Neural progenitor cell (in vitro differentiated cells): Measurements from ENCODE around the gene ABL2. TPM values are rescaled to one million over a fixed set of nuclear protein-coding genes. Genes with fewer than 3 reads are reported as not detected.

ENCODE experiments used
- DNase-seq: peaks from one replicate; pipeline ENCODE4 v3.0.0-alpha.2; 2016; ENCODE audit warnings: low spot score
- H2AFZ ChIP-seq: fragments of 200-600 bp; sonication (generic); replicated peaks from 2 replicates; pipeline ENCODE4 v1.6.1; 2016; ENCODE audit warnings: antibody characterized with exemption
- H3F3A ChIP-seq: fragments of 200-600 bp; sonication (generic); 2 replicates; pipeline ENCODE4 v1.6.1; 2016; ENCODE audit warnings: antibody characterized with exemption, low read depth
- H3K27ac ChIP-seq: fragments of 200-600 bp; sonication (generic); 2 replicates; pipeline ENCODE4 v1.5.1; 2016; ENCODE audit warnings: mild to moderate bottlenecking
- H3K27me3 ChIP-seq: fragments of 200-600 bp; sonication (generic); 2 replicates; pipeline ENCODE4 v1.6.1; 2016; ENCODE audit warnings: mild to moderate bottlenecking, moderate library complexity
- H3K36me3 ChIP-seq: fragments of 200-600 bp; sonication (generic); 2 replicates; pipeline ENCODE4 v1.5.1; 2016
- H3K4me1 ChIP-seq: fragments of 200-600 bp; sonication (generic); 2 replicates; pipeline ENCODE4 v1.6.1; 2016; ENCODE audit warnings: mixed run types
- H3K4me2 ChIP-seq: fragments of 200-600 bp; sonication (generic); 2 replicates; pipeline ENCODE4 v1.6.1; 2016
- H3K4me3 ChIP-seq: fragments of 200-600 bp; sonication (generic); 2 replicates; pipeline ENCODE4 v1.5.1; 2016
- H3K79me2 ChIP-seq: fragments of 200-600 bp; sonication (generic); 2 replicates; pipeline ENCODE4 v1.6.1; 2016; ENCODE audit warnings: low read depth
- H3K9ac ChIP-seq: fragments of 200-600 bp; sonication (generic); 2 replicates; pipeline ENCODE4 v1.6.1; 2016
- H3K9me3 ChIP-seq: fragments of 200-600 bp; sonication (generic); 2 replicates; pipeline ENCODE4 v1.5.1; 2016; ENCODE audit warnings: low read depth
- H4K20me1 ChIP-seq: fragments of 200-600 bp; sonication (generic); 2 replicates; pipeline ENCODE4 v1.6.1; 2016; ENCODE audit warnings: low read depth
- H3K27ac Mint-ChIP-seq: 3 replicates; pipeline ENCODE4 v1.8.0; 2021; ENCODE audit warnings: mixed read lengths
- H3K27me3 Mint-ChIP-seq: 2 replicates; pipeline ENCODE4 v1.8.0; 2022; ENCODE audit warnings: low read depth, mild to moderate bottlenecking, inconsistent platforms, moderate library complexity, mixed read lengths; ENCODE audit not compliant: insufficient read depth
- H3K36me3 Mint-ChIP-seq: 3 replicates; pipeline ENCODE4 v1.8.0; 2021; ENCODE audit warnings: mixed read lengths
- H3K4me1 Mint-ChIP-seq: 3 replicates; pipeline ENCODE4 v1.8.0; 2021; ENCODE audit warnings: mixed read lengths
- H3K4me3 Mint-ChIP-seq: 3 replicates; pipeline ENCODE4 v1.8.0; 2021; ENCODE audit warnings: mild to moderate bottlenecking, moderate library complexity, mixed read lengths
- H3K9me3 Mint-ChIP-seq: 3 replicates; pipeline ENCODE4 v1.8.0; 2020; ENCODE audit warnings: mixed read lengths
- EZH2 ChIP-seq: fragments of 200-600 bp; sonication (generic); IDR thresholded peaks from 2 replicates; pipeline ENCODE4 v1.6.1; 2017; ENCODE audit warnings: antibody characterized with exemption, mild to moderate bottlenecking, moderate library complexity
- EZH2phosphoT487 ChIP-seq: fragments of 200-600 bp; sonication (generic); IDR thresholded peaks from 2 replicates; pipeline ENCODE4 v1.6.1; 2017; ENCODE audit warnings: antibody characterized with exemption
- total RNA-seq: library from RNA; depleted of rRNA; stranded (reverse); fragments of >200 nt; gene quantifications from 2 replicates; pipeline ENCODE4 v1.2.3, GENCODE V29; 2015; ENCODE audit warnings: low replicate concordance
- TF ChIP-seq, protein P1 (sequence below): fragments of 200-600 bp; sonication (generic); IDR thresholded peaks from 2 replicates; pipeline ENCODE4 v1.5.1; 2017; ENCODE audit warnings: antibody characterized with exemption, mild to moderate bottlenecking

ABL2 gene
- total RNA-seq, 1 donor from 2014 or later = 17.9 TPM

DNA sequence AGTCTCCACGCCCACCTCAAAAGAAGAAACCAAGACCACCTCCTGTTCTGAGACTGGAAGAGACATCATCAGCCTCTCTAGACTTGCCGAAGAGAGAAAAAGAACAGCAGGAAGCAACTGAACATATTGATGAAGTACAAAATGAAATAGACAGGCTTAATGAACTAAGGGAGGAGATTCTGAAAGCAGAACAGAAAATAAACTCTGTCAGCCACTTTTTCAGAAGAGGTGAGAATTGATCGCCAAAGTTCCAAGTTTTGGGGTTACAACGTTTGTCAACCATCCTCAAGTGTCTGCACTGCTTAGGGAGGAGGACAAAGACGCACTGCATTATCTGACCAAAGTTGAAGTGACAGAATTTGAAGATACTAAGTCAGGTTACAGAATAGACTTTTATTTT is 45.6 kb downstream of the ABL2 start:
- TF ChIP-seq EZH2phosphoT487 = no peak
- no peak for TF ChIP-seq EZH2
- TF ChIP-seq, protein P1, sequence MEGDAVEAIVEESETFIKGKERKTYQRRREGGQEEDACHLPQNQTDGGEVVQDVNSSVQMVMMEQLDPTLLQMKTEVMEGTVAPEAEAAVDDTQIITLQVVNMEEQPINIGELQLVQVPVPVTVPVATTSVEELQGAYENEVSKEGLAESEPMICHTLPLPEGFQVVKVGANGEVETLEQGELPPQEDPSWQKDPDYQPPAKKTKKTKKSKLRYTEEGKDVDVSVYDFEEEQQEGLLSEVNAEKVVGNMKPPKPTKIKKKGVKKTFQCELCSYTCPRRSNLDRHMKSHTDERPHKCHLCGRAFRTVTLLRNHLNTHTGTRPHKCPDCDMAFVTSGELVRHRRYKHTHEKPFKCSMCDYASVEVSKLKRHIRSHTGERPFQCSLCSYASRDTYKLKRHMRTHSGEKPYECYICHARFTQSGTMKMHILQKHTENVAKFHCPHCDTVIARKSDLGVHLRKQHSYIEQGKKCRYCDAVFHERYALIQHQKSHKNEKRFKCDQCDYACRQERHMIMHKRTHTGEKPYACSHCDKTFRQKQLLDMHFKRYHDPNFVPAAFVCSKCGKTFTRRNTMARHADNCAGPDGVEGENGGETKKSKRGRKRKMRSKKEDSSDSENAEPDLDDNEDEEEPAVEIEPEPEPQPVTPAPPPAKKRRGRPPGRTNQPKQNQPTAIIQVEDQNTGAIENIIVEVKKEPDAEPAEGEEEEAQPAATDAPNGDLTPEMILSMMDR = no peak
- H3K79me2 ChIP-seq = peaks cover 75% of the 10 kb centered on the region
- no peaks in the 10 kb centered on the region for H3K36me3 ChIP-seq
- Mint-ChIP-seq H3K4me3 (no peak overlapping the region), H3K36me3 (peaks cover 6% of the 10 kb centered on the region), H3K27me3 (peaks cover under 1% of the 10 kb centered on the region), H3K27ac (no peak overlapping the region), H3K4me1 (peaks cover 3% of the 10 kb centered on the region), H3K9me3 (no peaks in the 10 kb centered on the region)
- peak overlapping the region; percentile 6 for H3K4me2 ChIP-seq
- no peak overlapping the region for H2AFZ ChIP-seq
- H3K27me3 ChIP-seq = no peaks in the 10 kb centered on the region
- peaks cover 5% of the 10 kb centered on the region for H3K4me1 ChIP-seq
- H3K4me3 ChIP-seq = no peak overlapping the region
- H3K9ac ChIP-seq = no peak overlapping the region
- DNase-seq = no peak
- H4K20me1 ChIP-seq = peaks cover 7% of the 10 kb centered on the region
- no peak overlapping the region for H3K27ac ChIP-seq
- no peaks in the 10 kb centered on the region for H3K9me3 ChIP-seq
- no peaks in the 10 kb centered on the region for H3F3A ChIP-seq

DNA sequence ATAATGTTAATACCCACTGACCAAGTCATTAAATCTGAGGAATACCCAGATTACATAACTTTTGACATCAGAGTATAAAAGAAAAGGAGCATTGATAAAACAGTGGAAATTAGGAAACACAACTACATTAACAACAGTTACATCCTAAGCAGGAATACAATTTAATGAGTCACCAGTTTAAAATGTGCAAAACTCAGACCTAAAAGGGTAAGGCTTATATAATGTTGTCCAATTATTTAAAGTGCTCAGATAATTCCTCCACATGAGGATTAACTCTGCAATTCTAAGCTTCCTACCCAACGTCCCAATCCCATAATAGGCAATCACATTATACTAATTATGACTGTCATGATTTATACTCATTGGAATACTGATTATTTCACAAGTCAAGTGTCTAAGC is 50.5 kb downstream of the ABL2 start:
- Histone ChIP-seq H3K4me2 (no peak overlapping the region), H3K36me3 (no peaks in the 10 kb centered on the region), H4K20me1 (peaks cover 7% of the 10 kb centered on the region), H3K9ac (no peak overlapping the region), H3K9me3 (no peaks in the 10 kb centered on the region), H3K4me3 (no peak overlapping the region), H3K27me3 (no peaks in the 10 kb centered on the region), H2AFZ (no peak overlapping the region), H3K4me1 (peaks cover 5% of the 10 kb centered on the region), H3F3A (no peaks in the 10 kb centered on the region), H3K79me2 (peaks cover 80% of the 10 kb centered on the region), H3K27ac (no peak overlapping the region)
- Mint-ChIP-seq H3K27ac (no peak overlapping the region), H3K27me3 (no peaks in the 10 kb centered on the region), H3K4me3 (no peak overlapping the region), H3K4me1 (peaks cover 3% of the 10 kb centered on the region), H3K9me3 (no peaks in the 10 kb centered on the region), H3K36me3 (peaks cover 7% of the 10 kb centered on the region)
- DNase-seq = no peak
- no peak for TF ChIP-seq EZH2phosphoT487
- no peak for TF ChIP-seq EZH2
- TF ChIP-seq, protein P1 = no peak

DNA sequence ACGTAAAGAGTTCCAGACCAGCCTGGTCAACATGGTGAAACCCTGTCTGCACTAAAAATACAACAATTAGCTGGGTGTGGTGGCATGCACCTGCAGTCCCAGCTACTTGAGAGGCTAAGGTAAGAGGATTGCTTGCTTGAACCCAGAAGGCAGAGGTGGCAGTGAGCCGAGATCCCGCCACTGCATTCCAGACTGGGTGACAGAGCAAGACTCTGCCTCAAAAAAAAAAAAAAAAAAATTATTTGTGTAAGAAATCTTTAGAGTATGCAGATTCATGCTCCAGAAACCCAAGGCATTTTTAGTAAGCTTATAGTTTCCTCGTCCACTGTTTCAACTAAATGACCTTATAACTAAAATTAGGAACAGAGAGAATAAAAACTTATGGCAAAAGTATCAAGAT is 51.3 kb downstream of the ABL2 start:
- peaks cover 79% of the 10 kb centered on the region for H3K79me2 ChIP-seq

More for the DNA sequence above, 51.3 kb downstream of the ABL2 start:
- Histone ChIP-seq H3K27ac (no peak overlapping the region), H3K4me1 (no peaks in the 10 kb centered on the region), H3K27me3 (no peaks in the 10 kb centered on the region), H3K36me3 (no peaks in the 10 kb centered on the region), H3K9me3 (no peaks in the 10 kb centered on the region), H4K20me1 (peaks cover 7% of the 10 kb centered on the region), H2AFZ (no peak overlapping the region), H3K4me2 (no peak overlapping the region), H3K9ac (no peak overlapping the region), H3F3A (no peaks in the 10 kb centered on the region), H3K4me3 (no peak overlapping the region)
- H3K27ac Mint-ChIP-seq = no peak overlapping the region
- no peaks in the 10 kb centered on the region for H3K27me3 Mint-ChIP-seq
- no peak for DNase-seq
- TF ChIP-seq EZH2phosphoT487 (no peak), EZH2 (no peak)
- TF ChIP-seq, protein P1 = no peak
- H3K9me3 Mint-ChIP-seq = no peaks in the 10 kb centered on the region
- peaks cover 7% of the 10 kb centered on the region for H3K36me3 Mint-ChIP-seq
- H3K4me3 Mint-ChIP-seq = no peak overlapping the region
- no peaks in the 10 kb centered on the region for H3K4me1 Mint-ChIP-seq
